GM21381 (cell line): Measurements from ENCODE around the gene ARPC1A.
"Not testable (repeated sequence)": the region's sequence is repeated elsewhere in the genome, so short reads cannot be mapped to it uniquely, and the experiment has no call there.

ENCODE experiments used
- ATAC-seq: cut with Tn5 transposase; IDR thresholded peaks from one replicate; pipeline ENCODE4 v1.9.1; 2021; ENCODE audit warnings: mild to moderate bottlenecking, moderate library complexity; ENCODE audit not compliant: unreplicated experiment

ARPC1A gene

DNA sequence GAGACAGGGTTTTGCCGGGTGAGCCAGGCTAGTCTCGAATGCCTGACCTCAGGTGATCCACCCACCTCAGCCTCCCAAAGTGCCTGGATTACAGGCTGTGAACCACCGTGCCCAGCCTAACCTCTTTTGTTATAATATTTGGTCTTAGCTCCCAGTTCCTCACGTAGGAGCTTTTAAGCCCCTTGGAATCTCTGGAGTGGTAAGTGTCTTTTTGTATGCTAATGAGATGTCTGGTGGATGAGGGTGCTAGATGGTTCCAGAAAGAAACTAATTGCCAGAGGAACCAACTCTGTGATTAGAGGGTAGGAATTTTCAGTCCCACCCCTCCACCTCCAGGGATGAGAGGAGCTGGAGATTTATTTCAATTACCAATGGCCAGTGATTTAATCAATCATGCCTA, 5.3 kb upstream of the ARPC1A start:
- no peak for ATAC-seq

GRCh38 chr7:99322659-99323058, 3.0 kb upstream of the ARPC1A start:
- ATAC-seq = not testable (repeated sequence)

DNA sequence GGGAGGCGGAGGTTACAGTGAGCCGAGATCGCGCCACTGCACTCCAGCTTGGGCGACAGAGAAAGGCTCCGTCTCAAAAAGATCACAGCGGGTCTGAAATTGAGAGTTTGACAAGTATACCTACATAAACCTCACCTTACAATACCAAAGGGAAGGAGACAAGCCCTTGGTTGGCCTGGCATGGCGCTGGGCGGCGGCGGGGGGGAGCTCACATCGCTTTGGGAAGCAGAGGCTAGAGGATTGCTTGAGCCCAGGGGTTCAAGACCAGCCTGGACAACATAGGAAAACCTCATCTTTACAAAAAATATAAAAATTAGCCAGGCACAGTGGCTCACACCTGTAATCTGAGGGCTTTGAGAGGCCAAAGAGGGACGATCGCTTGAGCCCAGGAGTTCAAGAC, 1.1 kb upstream of the ARPC1A start:
- no peak for ATAC-seq

DNA sequence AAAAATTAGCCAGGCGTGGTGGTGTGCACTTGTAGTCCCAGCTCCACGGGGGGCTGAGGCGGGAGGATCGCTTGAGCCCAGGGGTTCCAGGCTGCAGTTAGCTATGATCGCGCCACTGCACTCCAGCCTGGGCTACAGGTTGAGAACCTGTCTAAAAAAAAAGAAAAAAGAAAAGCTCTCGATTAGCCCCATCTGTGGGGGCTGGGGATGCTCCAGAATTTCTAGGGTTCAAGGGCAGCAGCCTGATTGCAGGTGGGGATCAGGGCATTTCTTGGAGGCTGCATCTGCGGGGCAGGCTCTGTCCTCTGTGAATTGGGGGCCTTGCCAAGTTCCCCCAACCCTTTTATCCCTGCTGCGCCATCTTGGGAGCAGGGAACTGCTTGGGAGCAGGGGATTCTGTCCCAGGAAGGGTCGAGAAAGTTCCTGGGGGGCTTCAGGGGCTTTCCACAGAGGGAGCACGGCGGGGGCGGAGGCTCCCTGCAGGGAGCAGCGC, 651 bp upstream of the ARPC1A start:
- ATAC-seq = no peak

DNA sequence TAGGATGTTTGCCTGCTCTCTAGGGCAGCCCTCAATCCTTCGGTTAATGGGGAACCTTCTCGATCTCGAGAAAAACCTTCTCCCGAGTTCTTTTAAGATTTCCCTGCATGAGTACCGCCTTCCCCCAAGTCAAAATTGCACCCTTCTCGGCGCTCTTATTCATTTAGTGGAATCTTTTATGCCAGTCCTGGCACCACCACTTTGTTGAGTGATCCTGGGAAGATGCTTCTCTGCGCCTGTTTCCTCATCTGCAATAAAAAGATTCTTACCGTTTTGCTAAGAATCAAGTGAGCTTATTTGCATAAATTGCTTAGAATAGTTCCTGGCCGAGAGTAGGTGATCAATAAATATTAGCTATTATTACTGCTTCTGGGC, 697 bp downstream of the ARPC1A start:
- ATAC-seq = no peak

- not testable (repeated sequence) for ATAC-seq
These were observed 4.7 kb downstream of the ARPC1A start for GRCh38 chr7:99330314-99330961.

DNA sequence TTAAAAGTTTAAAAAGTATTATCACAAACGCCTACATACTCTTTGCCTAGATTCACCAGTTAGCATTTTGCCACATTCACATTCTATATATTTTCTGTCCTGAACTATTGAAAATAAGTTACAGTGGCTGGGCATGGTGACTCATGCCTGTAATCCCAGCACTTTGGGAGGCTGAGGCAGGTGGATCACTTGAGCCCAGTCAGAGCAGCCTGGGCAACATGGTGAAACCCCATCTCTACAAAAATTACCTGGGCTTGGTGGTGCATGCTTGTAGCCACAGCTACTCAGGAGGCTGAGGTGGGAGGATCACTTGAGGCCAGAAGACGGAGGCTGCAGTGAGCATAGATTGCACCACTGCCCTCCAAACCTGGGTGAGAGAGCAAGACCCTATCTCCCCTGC, 5.3 kb downstream of the ARPC1A start:
- no peak for ATAC-seq

GRCh38 chr7:99339595-99339994, 13.9 kb downstream of the ARPC1A start:
- ATAC-seq = no peak

GRCh38 chr7:99340659-99341058, 15.0 kb downstream of the ARPC1A start:
- ATAC-seq = no peak

- ATAC-seq = no peak
These were observed 18.5 kb downstream of the ARPC1A start for GRCh38 chr7:99344061-99344647.

DNA sequence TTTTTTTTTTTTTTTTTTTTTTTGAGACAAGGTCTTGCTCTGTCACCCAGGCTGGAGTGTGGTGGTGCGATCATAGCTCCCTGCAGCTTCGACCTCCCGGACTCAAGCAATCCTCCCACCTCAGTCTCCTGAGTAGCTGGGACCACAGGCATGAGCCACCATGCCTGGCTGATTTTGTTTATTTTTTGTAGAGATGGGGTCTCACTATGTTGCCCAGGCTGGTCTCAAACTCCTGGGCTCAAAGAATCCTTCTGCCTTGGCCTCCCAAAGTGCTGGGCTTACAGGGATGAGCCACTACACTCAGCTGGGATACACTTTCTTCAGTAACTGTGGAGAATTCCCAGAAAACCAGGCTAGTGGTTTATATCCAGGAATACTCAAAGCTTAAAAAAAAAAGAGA, 24.9 kb downstream of the ARPC1A start:
- ATAC-seq = not testable (repeated sequence)

DNA sequence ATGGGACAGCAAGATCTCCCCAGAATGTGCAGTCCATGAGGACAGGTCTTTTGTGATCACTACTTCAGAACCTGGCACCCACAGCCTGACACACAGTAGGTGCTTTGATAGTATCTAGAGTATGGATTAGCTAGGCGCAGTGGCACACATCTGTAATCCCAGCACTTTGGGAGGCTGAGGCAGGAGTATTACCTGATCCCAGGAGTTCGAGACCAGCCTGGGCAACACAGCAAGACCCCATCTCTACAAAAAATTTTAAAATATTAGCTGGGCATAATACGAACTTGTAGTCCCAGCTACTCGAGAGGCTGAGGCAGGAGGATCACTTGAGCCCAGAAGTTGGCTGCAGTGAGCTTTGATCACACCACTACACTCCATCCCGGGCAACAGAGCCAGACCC, 26.5 kb downstream of the ARPC1A start:
- ATAC-seq = no peak

GRCh38 chr7:99355098-99355497, 29.4 kb downstream of the ARPC1A start:
- no peak for ATAC-seq

DNA sequence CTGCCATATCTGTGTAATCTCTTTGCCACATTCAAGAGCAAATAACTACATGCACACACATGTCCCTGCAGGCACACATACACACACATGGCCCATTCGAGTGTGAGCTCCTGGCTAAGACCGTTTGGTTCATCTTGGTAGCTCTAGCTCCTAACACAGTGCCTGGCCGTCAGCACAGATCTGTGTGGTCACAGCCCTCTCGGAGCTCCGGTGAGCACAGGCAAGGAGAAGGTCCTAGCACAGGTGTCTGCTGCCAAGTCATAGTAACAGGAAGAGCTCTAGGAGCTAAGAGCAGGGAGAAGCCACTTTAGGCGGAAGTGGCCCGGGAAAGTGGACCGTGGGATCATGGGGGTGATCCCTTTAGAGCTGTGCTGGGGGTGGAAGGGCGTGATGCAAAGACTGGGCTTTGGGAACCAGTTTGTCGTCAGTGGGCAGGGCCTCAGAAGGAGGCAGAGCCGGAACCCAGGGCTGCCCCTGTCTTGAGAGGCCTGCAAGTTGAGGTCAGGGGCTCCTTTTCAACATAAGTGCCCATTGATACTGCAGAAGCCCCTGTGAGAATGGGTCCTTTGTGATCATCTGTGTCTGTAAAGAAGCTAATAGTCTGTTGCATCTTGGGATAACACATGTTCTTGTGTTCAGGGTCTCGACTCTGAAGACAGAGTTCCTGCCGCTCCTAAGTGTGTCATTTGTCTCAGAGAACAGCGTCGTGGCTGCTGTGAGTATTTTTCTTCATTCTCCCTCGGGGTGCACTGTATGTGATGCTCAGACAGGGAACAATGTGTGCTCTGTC, 32.2 kb downstream of the ARPC1A start:
- ATAC-seq = no peak

- ATAC-seq = not testable (repeated sequence)
These were observed 32.8 kb downstream of the ARPC1A start for GRCh38 chr7:99358521-99358920.

- no peak for ATAC-seq
These were observed 33.9 kb downstream of the ARPC1A start for GRCh38 chr7:99359465-99360154.

- ATAC-seq = no peak
These were observed 37.1 kb downstream of the ARPC1A start for GRCh38 chr7:99362801-99363200.

DNA sequence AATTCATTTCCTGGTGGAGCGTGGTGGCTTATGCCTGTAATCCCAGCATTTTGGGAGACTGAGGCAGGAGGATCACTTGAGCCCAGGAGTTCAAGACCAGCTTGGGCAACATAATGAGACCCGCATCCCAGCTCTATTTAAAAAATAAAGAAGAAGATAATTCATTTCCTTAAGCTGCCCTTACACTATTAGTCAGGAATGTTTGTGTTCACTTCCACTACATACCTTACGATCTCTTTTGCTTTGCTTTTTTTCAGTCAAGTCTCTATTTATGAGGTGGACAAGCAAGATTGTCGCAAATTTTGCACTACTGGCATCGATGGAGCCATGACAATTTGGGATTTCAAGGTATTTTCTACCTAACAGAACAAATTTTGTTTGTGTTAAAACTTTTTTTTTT, 37.6 kb downstream of the ARPC1A start:
- ATAC-seq = no peak

- no peak for ATAC-seq
These were observed 39.8 kb downstream of the ARPC1A start for GRCh38 chr7:99365318-99366141.

DNA sequence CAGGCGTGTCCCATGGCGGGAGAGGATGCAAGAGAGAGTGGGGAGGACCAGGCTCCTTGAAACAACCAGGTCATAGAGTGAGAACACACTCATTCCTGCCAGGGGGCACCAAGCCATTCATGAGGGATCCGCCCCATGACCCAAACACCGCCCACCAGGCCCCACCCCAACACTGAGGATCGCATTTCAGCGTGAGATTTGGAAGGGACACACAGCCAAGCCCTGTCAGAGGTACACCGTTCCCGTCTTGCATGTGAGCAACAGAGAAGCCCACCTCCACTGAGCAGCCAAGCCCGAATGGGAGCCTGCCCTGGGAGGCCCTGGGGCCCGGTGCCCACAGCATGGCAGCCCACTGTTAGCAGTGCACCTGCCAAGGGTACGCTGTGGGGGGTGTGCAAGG, 40.9 kb downstream of the ARPC1A start:
- ATAC-seq = no peak
